ENCODE data around the gene XPNPEP2. TPM values are rescaled to one million over a fixed set of nuclear protein-coding genes. Genes with fewer than 3 reads are reported as not detected.

The XPNPEP2 gene
- total RNA-seq, 1 experiment from 2014 or later = not detected

DNA sequence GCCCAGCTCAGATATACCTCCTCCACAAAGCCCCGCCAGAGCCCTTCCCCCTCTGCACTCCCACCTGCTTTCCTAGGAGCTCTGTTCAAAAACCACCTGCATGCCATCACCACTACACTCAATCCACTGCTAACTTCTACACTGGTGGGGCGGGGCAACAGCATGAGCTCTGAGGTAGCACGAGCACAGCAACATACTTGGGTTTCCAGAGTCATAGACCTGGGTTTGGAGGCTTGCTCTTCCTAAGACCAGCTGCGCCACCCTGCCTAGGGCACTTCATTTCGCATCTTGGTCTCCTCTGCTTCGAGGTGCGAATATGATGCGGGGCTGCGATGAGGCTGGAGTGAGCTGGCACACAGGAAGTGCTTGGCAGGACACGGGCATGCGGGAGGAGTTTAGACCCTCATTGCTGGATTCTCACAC is 44.5 kb downstream of the XPNPEP2 start:
- no peak for ATAC-seq
- BruUV-seq (replicated peaks) = no TSS peak
- Histone ChIP-seq H3K79me2 (ENCODE audit: low read length) (no peaks in the 10 kb centered on the region), H3K4me3 (ENCODE audit: low read length) (no peak overlapping the region), H2AFZ (ENCODE audit: low read length) (no peak overlapping the region), H3K27me3 (ENCODE audit: low read length) (no peaks in the 10 kb centered on the region), H3K9me3 (ENCODE audit: low read length) (no peaks in the 10 kb centered on the region), H4K20me1 (ENCODE audit: low read length) (no peaks in the 10 kb centered on the region), H3K4me1 (ENCODE audit: insufficient read depth, low read length) (no peaks in the 10 kb centered on the region), H3K9me2 (replicated peaks; ENCODE audit: low read length) (no peaks in the 10 kb centered on the region), H3K9ac (ENCODE audit: low read length) (no peak overlapping the region), H3F3A (ENCODE audit: low read length, unreplicated experiment) (no peaks in the 10 kb centered on the region), H3K36me3 (ENCODE audit: low read depth, low read length) (no peaks in the 10 kb centered on the region), H3K4me2 (ENCODE audit: low read length) (no peak overlapping the region), H3K27ac (ENCODE audit: low read length) (no peak overlapping the region)
- TF ChIP-seq, protein P1, sequence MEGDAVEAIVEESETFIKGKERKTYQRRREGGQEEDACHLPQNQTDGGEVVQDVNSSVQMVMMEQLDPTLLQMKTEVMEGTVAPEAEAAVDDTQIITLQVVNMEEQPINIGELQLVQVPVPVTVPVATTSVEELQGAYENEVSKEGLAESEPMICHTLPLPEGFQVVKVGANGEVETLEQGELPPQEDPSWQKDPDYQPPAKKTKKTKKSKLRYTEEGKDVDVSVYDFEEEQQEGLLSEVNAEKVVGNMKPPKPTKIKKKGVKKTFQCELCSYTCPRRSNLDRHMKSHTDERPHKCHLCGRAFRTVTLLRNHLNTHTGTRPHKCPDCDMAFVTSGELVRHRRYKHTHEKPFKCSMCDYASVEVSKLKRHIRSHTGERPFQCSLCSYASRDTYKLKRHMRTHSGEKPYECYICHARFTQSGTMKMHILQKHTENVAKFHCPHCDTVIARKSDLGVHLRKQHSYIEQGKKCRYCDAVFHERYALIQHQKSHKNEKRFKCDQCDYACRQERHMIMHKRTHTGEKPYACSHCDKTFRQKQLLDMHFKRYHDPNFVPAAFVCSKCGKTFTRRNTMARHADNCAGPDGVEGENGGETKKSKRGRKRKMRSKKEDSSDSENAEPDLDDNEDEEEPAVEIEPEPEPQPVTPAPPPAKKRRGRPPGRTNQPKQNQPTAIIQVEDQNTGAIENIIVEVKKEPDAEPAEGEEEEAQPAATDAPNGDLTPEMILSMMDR (conservative IDR thresholded peaks at IDR 0.05; ENCODE audit: low read depth, low read length) = no peak
- TF ChIP-seq EZH2phosphoT487 (IDR thresholded peaks at IDR 0.05; ENCODE audit: borderline replicate concordance, low read length) (no peak), EZH2 (IDR thresholded peaks at IDR 0.05; ENCODE audit: low read length, unreplicated experiment) (no peak)
- ChIA-PET CTCF (no interaction called here), POLR2A (ENCODE audit: unreplicated experiment) (no interaction called here)
- intact Hi-C loops (cut with micrococcal nuclease) = no loop called here
- DNase-seq = no peak

DNA sequence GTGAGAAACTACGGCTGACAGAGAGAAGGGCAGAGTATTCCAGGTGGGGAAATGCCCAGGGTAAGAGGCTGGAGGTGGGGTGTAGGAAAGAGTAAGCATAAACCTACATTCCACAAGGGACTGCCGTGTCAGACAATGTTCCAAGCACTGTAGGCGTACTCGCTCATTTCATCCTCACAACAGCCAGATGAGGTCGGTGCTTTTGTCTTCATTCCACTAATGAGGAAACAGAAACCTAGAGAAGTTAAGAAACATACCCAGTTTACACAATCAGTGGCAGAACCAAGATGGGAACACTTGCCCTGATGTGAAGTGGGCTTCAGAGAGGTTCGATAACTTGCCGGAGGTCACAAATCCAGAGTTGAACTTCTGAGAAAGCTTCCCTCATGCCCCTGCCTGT is 45.6 kb downstream of the XPNPEP2 start:
- intact Hi-C loops (cut with micrococcal nuclease) = no loop called here
- Histone ChIP-seq H3K9ac (ENCODE audit: low read length) (no peak overlapping the region), H3K27ac (ENCODE audit: low read length) (no peak overlapping the region), H2AFZ (ENCODE audit: low read length) (no peak overlapping the region), H4K20me1 (ENCODE audit: low read length) (no peaks in the 10 kb centered on the region), H3K4me3 (ENCODE audit: low read length) (no peak overlapping the region), H3K4me1 (ENCODE audit: insufficient read depth, low read length) (no peaks in the 10 kb centered on the region), H3K9me2 (replicated peaks; ENCODE audit: low read length) (no peaks in the 10 kb centered on the region), H3K27me3 (ENCODE audit: low read length) (no peaks in the 10 kb centered on the region), H3K79me2 (ENCODE audit: low read length) (no peaks in the 10 kb centered on the region), H3F3A (ENCODE audit: low read length, unreplicated experiment) (no peaks in the 10 kb centered on the region), H3K36me3 (ENCODE audit: low read depth, low read length) (no peaks in the 10 kb centered on the region), H3K4me2 (ENCODE audit: low read length) (no peak overlapping the region), H3K9me3 (ENCODE audit: low read length) (no peaks in the 10 kb centered on the region)
- no peak for ATAC-seq
- ChIA-PET CTCF (no interaction called here), POLR2A (ENCODE audit: unreplicated experiment) (no interaction called here)
- no peak for DNase-seq
- no TSS peak for BruUV-seq (replicated peaks)
- TF ChIP-seq, protein P1 (conservative IDR thresholded peaks at IDR 0.05; ENCODE audit: low read depth, low read length) = no peak
- TF ChIP-seq EZH2 (IDR thresholded peaks at IDR 0.05; ENCODE audit: low read length, unreplicated experiment) (no peak), EZH2phosphoT487 (IDR thresholded peaks at IDR 0.05; ENCODE audit: borderline replicate concordance, low read length) (no peak)

DNA sequence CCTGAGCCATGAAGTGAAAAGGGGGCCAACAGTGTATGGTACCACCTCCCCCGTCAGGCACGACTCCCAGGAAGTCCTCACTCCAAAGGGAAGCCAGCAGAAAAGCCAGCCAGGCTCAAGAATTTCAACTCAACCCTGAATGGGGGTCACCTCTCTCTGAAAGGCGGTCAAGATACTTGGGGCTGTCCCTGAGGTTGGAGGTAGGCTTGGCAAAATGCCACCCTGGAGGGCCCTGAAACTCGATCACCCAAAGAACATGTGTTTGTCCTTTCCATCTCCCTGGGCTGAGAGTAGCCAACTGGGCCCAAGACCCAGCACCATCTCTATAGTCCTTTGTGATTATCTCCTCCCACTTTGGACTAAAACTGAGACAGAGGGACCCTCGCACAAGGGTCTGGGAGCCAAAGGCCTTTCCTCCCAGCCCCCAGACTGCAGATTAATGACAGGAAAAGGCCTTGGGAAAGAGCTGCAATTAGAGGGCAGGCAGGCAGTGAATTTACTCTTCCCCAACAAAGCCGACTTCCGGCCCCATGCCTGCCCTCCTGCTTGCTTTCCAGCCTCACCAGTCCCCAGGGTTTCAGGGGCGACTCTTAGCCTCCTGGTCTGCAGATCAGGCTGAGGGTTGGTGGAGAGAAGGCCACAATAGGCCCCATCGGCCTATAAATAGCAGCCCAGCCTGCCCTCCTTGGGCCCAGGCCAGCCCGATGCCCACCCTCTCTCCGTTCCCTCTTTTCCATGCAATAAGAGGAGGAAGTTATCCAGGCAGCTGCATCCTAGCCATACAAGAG is 46.6 kb downstream of the XPNPEP2 start:
- TF ChIP-seq EZH2 (IDR thresholded peaks at IDR 0.05; ENCODE audit: low read length, unreplicated experiment) (no peak), EZH2phosphoT487 (IDR thresholded peaks at IDR 0.05; ENCODE audit: borderline replicate concordance, low read length) (no peak)
- TF ChIP-seq, protein P1 (conservative IDR thresholded peaks at IDR 0.05; ENCODE audit: low read depth, low read length) = no peak
- H3K36me3 ChIP-seq (ENCODE audit: low read depth, low read length) = no peaks in the 10 kb centered on the region
- no peak overlapping the region for H3K9ac ChIP-seq (ENCODE audit: low read length)
- H3K27me3 ChIP-seq (ENCODE audit: low read length) = no peaks in the 10 kb centered on the region
- no peaks in the 10 kb centered on the region for H3K4me1 ChIP-seq (ENCODE audit: insufficient read depth, low read length)
- H3K9me2 ChIP-seq (replicated peaks; ENCODE audit: low read length) = no peaks in the 10 kb centered on the region
- H2AFZ ChIP-seq (ENCODE audit: low read length) = no peak overlapping the region
- H4K20me1 ChIP-seq (ENCODE audit: low read length) = no peaks in the 10 kb centered on the region
- no peaks in the 10 kb centered on the region for H3K79me2 ChIP-seq (ENCODE audit: low read length)
- H3K9me3 ChIP-seq (ENCODE audit: low read length) = no peaks in the 10 kb centered on the region
- no peaks in the 10 kb centered on the region for H3F3A ChIP-seq (ENCODE audit: low read length, unreplicated experiment)
- DNase-seq = no peak
- H3K27ac ChIP-seq (ENCODE audit: low read length) = no peak overlapping the region
- intact Hi-C loops (cut with micrococcal nuclease) = no loop called here
- ChIA-PET POLR2A (ENCODE audit: unreplicated experiment) (no interaction called here), CTCF (no interaction called here)
- H3K4me2 ChIP-seq (ENCODE audit: low read length) = no peak overlapping the region
- BruUV-seq (replicated peaks) = no TSS peak
- H3K4me3 ChIP-seq (ENCODE audit: low read length) = no peak overlapping the region
- no peak for ATAC-seq
